Endothelial cell of umbilical vein (primary cell): ENCODE data around the gene ST8SIA1. TPM values are rescaled to one million over a fixed set of nuclear protein-coding genes. Genes with fewer than 3 reads are reported as not detected.

ENCODE experiments used
- BruUV-seq: library from RNA; stranded (reverse); fragments of 400-500 nt; replicated peaks from 2 replicates; lab custom pipeline; 2021; lab: Mats Ljungman, UMichigan
- CTCF ChIA-PET: fragments of 300-600, 350-600 bp; sonication (Branson Sonifier 250); formaldehyde crosslinking; loops from one replicate; lab custom pipeline; 2021; ENCODE audit warnings: antibody characterized with exemption, inconsistent platforms; lab: Charles Lee
- POLR2A ChIA-PET: fragments of 300-600, 350-600 bp; sonication (Branson Sonifier 250); formaldehyde crosslinking; loops from one replicate; lab custom pipeline; 2021; ENCODE audit warnings: antibody characterized with exemption, inconsistent platforms; lab: Charles Lee
- DNase-seq: peaks from one replicate; pipeline ENCODE4 v3.0.0-alpha.2; 2011; ENCODE audit warnings: low read depth, low spot score
- FAIRE-seq: peaks from 2 replicates; lab custom pipeline; 2011; peaks lifted over from hg19 to GRCh38; lab: Jason Lieb, UNC
- H2AFZ ChIP-seq: 2 replicates; pipeline ENCODE4 v1.6.0; 2012; ENCODE audit warnings: low read depth, low read length, control low read depth, inconsistent platforms
- H3K27ac ChIP-seq: 2 replicates; pipeline ENCODE4 v1.5.1; 2011; ENCODE audit warnings: low read depth, mild to moderate bottlenecking, control low read depth, low read length, moderate library complexity; ENCODE audit not compliant: insufficient read depth
- H3K27me3 ChIP-seq, 2 experiments: 2 replicates each; pipeline versions ENCODE4 v1.6.0 to v1.6.1; 2011; ENCODE audit warnings: low read length in 2 of 2, mixed read lengths in 1 of 2; ENCODE audit not compliant: control insufficient read depth in 2 of 2, insufficient read depth in 2 of 2
- H3K36me3 ChIP-seq, 2 experiments: 2 replicates in 1 of 2; 3 replicates in 1 of 2; pipeline ENCODE4 v1.5.1; 2011; ENCODE audit warnings: low read length in 2 of 2, mild to moderate bottlenecking in 1 of 2, moderate library complexity in 1 of 2; ENCODE audit not compliant: control insufficient read depth in 2 of 2, insufficient read depth in 2 of 2; ENCODE audit errors: extremely low read depth in 1 of 2
- H3K4me1 ChIP-seq: 3 replicates; pipeline ENCODE4 v1.5.1; 2011; ENCODE audit warnings: mild to moderate bottlenecking, low read length; ENCODE audit not compliant: control insufficient read depth, insufficient read depth; ENCODE audit errors: extremely low read depth
- H3K4me2 ChIP-seq: 2 replicates; pipeline ENCODE4 v1.6.1; 2011; ENCODE audit warnings: low read length, control low read depth, mixed read lengths; ENCODE audit not compliant: insufficient read depth
- H3K4me3 ChIP-seq, 3 experiments: fragments of 200-600 bp in 1 of 3; sonication (generic), shearing (Covaris generic) in 1 of 3; replicated peaks in 1 of 3; 2 replicates each; pipeline ENCODE4 v1.5.1; 2011 to 2016; ENCODE audit warnings: control low read depth in 3 of 3, low read length in 3 of 3, mild to moderate bottlenecking in 2 of 3, inconsistent platforms in 1 of 3, low read depth in 1 of 3, moderate library complexity in 1 of 3; ENCODE audit not compliant: insufficient read depth in 1 of 3
- H3K79me2 ChIP-seq: 2 replicates; pipeline ENCODE4 v1.6.0; 2012; ENCODE audit warnings: low read length, inconsistent platforms; ENCODE audit not compliant: control insufficient read depth, insufficient read depth
- H3K9ac ChIP-seq: replicated peaks from 2 replicates; pipeline ENCODE3; 2011; ENCODE audit warnings: low read length, control low read depth; ENCODE audit not compliant: insufficient read depth; ENCODE audit errors: extremely low read depth
- H3K9me1 ChIP-seq: replicated peaks from 3 replicates; pipeline ENCODE4 v1.6.0; 2011; ENCODE audit warnings: mild to moderate bottlenecking, low read length; ENCODE audit not compliant: control insufficient read depth, insufficient read depth; ENCODE audit errors: extremely low read depth
- H3K9me3 ChIP-seq: replicated peaks from 2 replicates; pipeline ENCODE4 v1.5.1; 2012; ENCODE audit warnings: low read length, inconsistent platforms; ENCODE audit not compliant: control insufficient read depth, insufficient read depth
- H4K20me1 ChIP-seq: replicated peaks from 2 replicates; pipeline ENCODE3; 2011; ENCODE audit warnings: mild to moderate bottlenecking, low read length; ENCODE audit not compliant: control insufficient read depth, insufficient read depth; ENCODE audit errors: extremely low read depth
- CTCF ChIP-seq, 2 donors: IDR thresholded peaks; 1 replicate in 1 of 2; 2 replicates in 1 of 2; pipeline ENCODE4 v1.5.1; 2011; ENCODE audit warnings: low read length in 2 of 2, mild to moderate bottlenecking in 2 of 2, moderate library complexity in 2 of 2, control low read depth in 1 of 2, inconsistent platforms in 1 of 2, low read depth in 1 of 2; ENCODE audit not compliant: insufficient read depth in 1 of 2; ENCODE audit errors: extremely low read depth in 1 of 2
- EZH2 ChIP-seq: IDR thresholded peaks from 2 replicates; pipeline ENCODE4 v1.6.1; 2012; ENCODE audit warnings: borderline replicate concordance, low read depth, mild to moderate bottlenecking, moderate library complexity, low read length, inconsistent platforms; ENCODE audit not compliant: severe bottlenecking
- FOS ChIP-seq: IDR thresholded peaks from 2 replicates; pipeline ENCODE4 v1.6.1; 2011; ENCODE audit warnings: mild to moderate bottlenecking, low read length, moderate library complexity, borderline replicate concordance; ENCODE audit not compliant: insufficient read depth
- GATA2 ChIP-seq: IDR thresholded peaks from 2 replicates; pipeline ENCODE4 v1.7.0; 2011; ENCODE audit warnings: low read depth, mild to moderate bottlenecking, moderate library complexity, mixed read lengths, low read length; ENCODE audit not compliant: insufficient read length, insufficient read depth
- JUN ChIP-seq: IDR thresholded peaks from 2 replicates; pipeline ENCODE4 v1.6.1; 2011; ENCODE audit warnings: borderline replicate concordance, low read depth; ENCODE audit not compliant: insufficient read length, insufficient read depth
- MAX ChIP-seq: IDR thresholded peaks from 2 replicates; pipeline ENCODE4 v1.6.1; 2011; ENCODE audit not compliant: insufficient read depth, insufficient read length
- MYC ChIP-seq: IDR thresholded peaks from one replicate; pipeline ENCODE4 v1.6.1; 2011; ENCODE audit warnings: mild to moderate bottlenecking, low read depth, low read length
- POLR2A ChIP-seq: IDR thresholded peaks from 2 replicates; pipeline ENCODE4 v1.6.1; 2012; ENCODE audit warnings: low read depth, mild to moderate bottlenecking, control low read depth, low read length
- POLR2AphosphoS5 ChIP-seq: IDR thresholded peaks from 2 replicates; pipeline ENCODE4 v1.6.1; 2012; ENCODE audit warnings: low read depth, mild to moderate bottlenecking, control low read depth, low read length, moderate library complexity; ENCODE audit not compliant: insufficient read depth
- dilution Hi-C: fragments of 300-500 bp; cut with MboI; formaldehyde crosslinking; loops from one replicate; pipeline ENCODE4 v1.15.0; 2019; ENCODE audit warnings: low sequenced_read_pairs; ENCODE audit not compliant: extremely low pct_ligation_motif_present
- intact Hi-C: fragments of 100-400 bp; cut with micrococcal nuclease; formaldehyde crosslinking; loops from one replicate; pipeline ENCODE4 v1.10.0; 2022
- polyA plus RNA-seq, 4 experiments: library from polyadenylated mRNA; depleted of rRNA in 3 of 4; stranded (reverse) in 3 of 4; unstranded in 1 of 4; fragments of >200 nt; gene quantifications; 2 replicates each; pipeline versions ENCODE4 v1.2.1 to v1.2.3, GENCODE V29; 2011 to 2012; ENCODE audit warnings: missing spikeins in 1 of 4
- total RNA-seq: library from RNA; stranded (reverse); gene quantifications from 2 replicates; pipeline ENCODE4 v1.2.3, GENCODE V29; 2021

The ST8SIA1 gene
- total and polyA plus RNA-seq, 2 donors (not counting 3 experiments of a cell fraction or from before 2014, with no cell fraction given) = not detected

- H3K9ac ChIP-seq = no peak overlapping the region
- TF ChIP-seq POLR2AphosphoS5 = no peak
- no peak for TF ChIP-seq JUN
- TF ChIP-seq FOS = no peak
- no peak for TF ChIP-seq MYC
- TF ChIP-seq EZH2 = no peak
- TF ChIP-seq POLR2A = no peak
- TF ChIP-seq MAX = no peak
- TF ChIP-seq GATA2 = no peak
- no peak for TF ChIP-seq CTCF (IDR thresholded peaks at IDR 0.05; ENCODE audit: extremely low read depth in 1 of 2, insufficient read depth in 1 of 2, low read depth in 1 of 2, low read length in 2 of 2)
- H3K79me2 ChIP-seq = no peaks in the 10 kb centered on the region
- FAIRE-seq = no peak
- no peaks in the 10 kb centered on the region for H4K20me1 ChIP-seq
- H2AFZ ChIP-seq = no peak overlapping the region
- intact Hi-C loops = no loop called here
- POLR2A ChIA-PET = no interaction called here
- peaks cover 5 to 7% of the 10 kb centered on the region in 2 experiments for H3K27me3 ChIP-seq
- H3K36me3 ChIP-seq = no peaks in the 10 kb centered on the region
- no peaks in the 10 kb centered on the region for H3K9me1 ChIP-seq
- no peaks in the 10 kb centered on the region for H3K4me1 ChIP-seq
- no TSS peak for BruUV-seq
- dilution Hi-C loops = no loop called here
- DNase-seq = no peak
- H3K9me3 ChIP-seq = no peaks in the 10 kb centered on the region
- CTCF ChIA-PET = no interaction called here
- H3K4me2 ChIP-seq = no peak overlapping the region
- H3K27ac ChIP-seq = no peak overlapping the region
- no peak overlapping the region for H3K4me3 ChIP-seq
Measured at GRCh38 chr12:22238211-22238610, 96.3 kb downstream of the ST8SIA1 start.
